ENCODE measurements around the gene HTR4.
A peak's percentile ranks its signal among the peaks of the same experiment; 100 is the strongest.

Gene HTR4

GRCh38 chr5:148458036-148458888, 196.1 kb downstream of the HTR4 start:
- TF ChIP-seq CTCF (IDR thresholded peaks at IDR 0.05; ENCODE audit: insufficient read depth, missing control alignments) = no peak
- FAIRE-seq = no peak
- DNase-seq (ENCODE audit: insufficient read length, low spot score) = no peak

DNA sequence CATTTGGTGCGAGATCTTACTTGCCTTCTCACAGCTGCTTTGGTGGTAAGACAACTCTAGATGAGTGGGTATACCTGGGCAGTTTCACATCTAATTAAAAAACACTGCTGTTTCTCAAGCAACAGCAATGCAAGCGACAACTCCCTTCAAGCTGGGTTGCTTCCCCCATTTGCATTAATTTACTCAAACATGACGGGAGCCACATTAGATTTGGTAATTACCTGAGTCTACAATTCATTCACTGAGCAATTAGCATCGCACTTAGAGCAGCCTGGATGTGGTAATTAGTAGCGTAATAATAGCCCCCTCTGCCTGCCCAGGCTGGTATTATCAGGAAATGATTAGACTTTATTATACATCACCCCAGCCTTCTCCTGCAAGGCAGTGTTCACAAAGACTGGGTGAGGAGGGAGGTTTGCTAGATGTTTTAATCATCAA, 197.1 kb downstream of the HTR4 start:
- DNase-seq (ENCODE audit: insufficient read length, low spot score) (no peak), FAIRE-seq (no peak)
- peak; percentile 62 for TF ChIP-seq CTCF (IDR thresholded peaks at IDR 0.05; ENCODE audit: insufficient read depth, missing control alignments)

- no peak for DNase-seq (ENCODE audit: insufficient read length, low spot score)
- FAIRE-seq = no peak
- TF ChIP-seq CTCF (IDR thresholded peaks at IDR 0.05; ENCODE audit: insufficient read depth, missing control alignments) = no peak
Measured at GRCh38 chr5:148455185-148455584, 199.1 kb downstream of the HTR4 start.

- DNase-seq (ENCODE audit: insufficient read length, low spot score) (no peak), FAIRE-seq (no peak)
Measured at GRCh38 chr5:148454576-148454975, 199.8 kb downstream of the HTR4 start.

DNA sequence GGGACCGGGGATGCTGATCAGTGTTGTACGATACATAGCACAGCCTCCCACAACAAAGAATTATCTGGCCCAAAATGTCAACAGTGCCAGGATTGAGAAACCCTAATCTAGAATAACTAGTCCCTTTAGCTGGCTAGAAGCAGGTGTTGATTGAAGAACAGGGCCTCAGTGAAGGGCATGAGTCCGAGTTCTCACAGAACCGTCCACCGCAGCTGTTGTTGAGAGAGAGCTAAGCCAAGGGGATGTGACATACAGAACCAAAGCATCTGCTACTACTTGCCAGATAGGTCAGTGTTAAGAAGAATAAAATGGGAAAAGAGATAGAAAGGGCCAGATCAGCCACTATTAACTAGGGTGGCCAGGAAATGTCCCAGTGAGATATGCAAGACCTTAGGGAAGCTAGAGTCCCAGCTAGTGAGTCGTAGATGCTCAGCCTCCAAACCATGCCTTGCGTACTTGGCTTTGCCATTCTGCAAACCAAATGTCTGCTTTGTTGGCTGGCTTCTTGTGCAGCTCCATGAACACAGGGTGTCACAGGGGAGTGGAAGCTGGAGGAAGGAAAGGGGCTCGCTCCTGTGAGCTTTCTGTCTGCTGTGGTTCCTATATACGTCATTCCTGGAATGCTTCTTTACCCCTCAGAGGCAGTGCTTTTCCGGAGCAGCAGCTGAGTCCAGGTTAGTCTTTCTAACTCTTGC, 201.7 kb downstream of the HTR4 start:
- FAIRE-seq (no peak), DNase-seq (ENCODE audit: insufficient read length, low spot score) (no peak)
- no peak for TF ChIP-seq CTCF (IDR thresholded peaks at IDR 0.05; ENCODE audit: insufficient read depth, missing control alignments)

More at GRCh38 chr5:148454576-148454975, 199.8 kb downstream of the HTR4 start:
- no peak for TF ChIP-seq CTCF (IDR thresholded peaks at IDR 0.05; ENCODE audit: insufficient read depth, missing control alignments)

DNA sequence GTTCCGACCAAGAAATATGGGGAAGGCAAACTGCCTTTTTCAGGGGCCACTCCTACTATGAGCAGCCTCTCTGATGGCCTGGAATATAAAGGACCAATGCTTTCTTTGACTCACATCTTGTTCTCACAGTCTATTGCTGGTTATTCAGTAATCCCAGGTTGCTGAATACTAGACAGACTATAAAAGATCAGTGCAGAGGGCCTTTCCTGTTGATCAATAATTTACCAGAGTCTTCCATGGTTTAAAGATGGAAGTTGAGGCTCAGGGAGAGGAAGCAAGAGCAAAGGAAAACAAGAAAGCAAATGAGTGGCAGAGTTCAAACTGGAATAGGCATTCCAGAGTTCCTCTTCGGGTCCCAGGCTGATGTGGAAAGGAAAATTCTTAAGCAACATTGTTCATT, 207.7 kb downstream of the HTR4 start:
- FAIRE-seq (no peak), DNase-seq (ENCODE audit: insufficient read length, low spot score) (no peak)
- TF ChIP-seq CTCF (IDR thresholded peaks at IDR 0.05; ENCODE audit: insufficient read depth, missing control alignments) = no peak

GRCh38 chr5:148445578-148445977, 208.7 kb downstream of the HTR4 start:
- DNase-seq (ENCODE audit: insufficient read length, low spot score) (no peak), FAIRE-seq (no peak)
- no peak for TF ChIP-seq CTCF (IDR thresholded peaks at IDR 0.05; ENCODE audit: insufficient read depth, missing control alignments)
